ENCODE data around the gene KPNA5.
"Not testable (repeated sequence)": the region's sequence is repeated elsewhere in the genome, so short reads cannot be mapped to it uniquely, and the experiment has no call there.

KPNA5 gene

DNA sequence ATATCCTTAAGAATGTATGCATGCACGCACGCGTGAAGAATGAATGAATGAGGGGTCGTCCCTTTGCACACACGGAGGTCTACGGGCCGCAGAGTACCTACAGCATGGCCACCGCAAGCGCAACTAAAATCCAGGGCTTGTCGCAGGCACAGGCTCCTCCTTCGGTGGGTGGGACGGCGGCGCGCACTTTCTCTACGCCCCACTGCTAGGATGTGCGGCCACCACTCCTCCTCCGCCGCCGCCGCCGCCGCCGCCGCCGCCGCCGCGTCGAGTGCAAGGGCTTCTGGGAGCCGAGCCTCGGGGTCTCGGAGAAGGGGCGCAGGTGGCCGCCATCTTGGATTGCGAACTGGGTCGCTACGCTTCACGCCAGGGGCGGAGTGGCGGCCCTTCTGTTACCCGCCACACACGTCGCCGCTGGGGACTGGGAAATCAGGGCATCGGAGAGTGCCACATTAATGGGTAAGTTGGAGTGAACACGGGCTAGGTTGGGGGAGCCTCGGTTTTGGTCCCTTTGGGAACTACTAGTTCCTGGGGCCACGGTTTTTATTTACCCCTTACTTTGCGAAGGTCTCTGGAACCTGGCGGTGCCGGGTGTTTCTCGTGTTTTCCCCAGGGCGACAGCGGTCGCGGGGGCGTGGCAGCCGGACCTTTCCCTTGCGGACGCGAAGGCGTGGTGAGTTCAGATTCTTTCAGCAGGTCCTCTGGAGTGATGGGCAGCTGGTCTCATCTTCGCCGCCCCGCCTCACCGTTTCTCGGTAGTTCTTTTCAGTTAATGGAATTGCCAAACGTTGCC lies at the start of gene KPNA5:
Gene KPNA5 (plus strand): TSS at position 332 of the 793 bp plus-strand sequence. CDS start 124 bp downstream, at position 456.
- DNase-seq (ENCODE audit: low read depth in 2 of 2), result peak; percentile 77 to 79

DNA sequence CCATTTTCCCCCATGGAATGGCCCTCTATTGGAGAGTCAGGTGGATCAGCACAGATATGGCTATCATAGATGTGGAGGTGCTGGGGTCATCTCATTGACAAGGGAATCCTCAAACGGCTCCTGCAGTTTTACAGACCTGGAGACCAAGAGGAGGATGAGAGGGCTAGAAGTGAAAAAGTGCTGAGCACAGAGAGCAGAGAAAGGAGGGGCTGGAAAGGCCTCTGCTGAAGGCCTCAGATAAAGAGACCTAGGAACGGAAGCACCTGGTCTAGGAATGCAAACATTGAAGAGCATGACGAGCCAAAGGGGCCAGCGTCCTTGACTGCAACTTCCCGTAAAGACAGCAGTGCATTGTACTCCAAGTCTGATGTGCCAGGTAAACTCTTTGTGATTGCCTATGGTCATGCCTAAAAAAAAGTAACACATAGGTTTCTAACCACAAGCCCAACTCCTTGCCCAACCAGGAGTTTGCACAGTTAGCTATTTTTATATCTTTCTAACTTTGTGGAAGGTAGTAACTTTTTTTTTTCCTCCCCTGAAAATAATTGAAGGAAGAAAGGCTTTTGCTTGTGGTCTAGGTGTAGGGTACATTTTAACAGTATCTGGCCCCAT lies 49.5 kb upstream of the KPNA5 start:
- DNase-seq (ENCODE audit: low read depth in 2 of 2), result no peak

- no peak for DNase-seq (ENCODE audit: low read depth in 2 of 2)
Observed at GRCh38 chr6:116633685-116634084, 47.3 kb upstream of the KPNA5 start.

DNA sequence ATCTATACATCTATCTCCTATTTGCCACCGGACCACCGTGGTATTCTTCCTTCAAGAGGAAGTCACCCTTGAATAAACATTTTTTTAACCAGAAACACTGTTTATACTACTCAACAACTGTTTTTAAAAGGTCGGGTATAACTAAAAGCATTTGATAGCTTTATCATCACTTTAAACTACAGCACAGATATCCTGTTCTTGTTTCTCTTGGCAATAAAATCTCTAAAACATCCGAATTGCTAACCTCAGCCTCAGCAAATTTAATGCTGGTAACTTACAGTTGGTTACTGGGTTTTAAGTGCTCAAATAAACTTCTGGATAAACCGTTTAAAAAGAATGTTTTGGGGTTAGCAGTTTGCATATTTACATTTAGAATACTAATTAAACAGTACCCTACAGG lies 32.9 kb upstream of the KPNA5 start:
- DNase-seq (ENCODE audit: low read depth in 2 of 2), result no peak

- DNase-seq (ENCODE audit: low read depth in 2 of 2), result no peak
Observed at GRCh38 chr6:116649129-116649528, 31.9 kb upstream of the KPNA5 start.

DNA sequence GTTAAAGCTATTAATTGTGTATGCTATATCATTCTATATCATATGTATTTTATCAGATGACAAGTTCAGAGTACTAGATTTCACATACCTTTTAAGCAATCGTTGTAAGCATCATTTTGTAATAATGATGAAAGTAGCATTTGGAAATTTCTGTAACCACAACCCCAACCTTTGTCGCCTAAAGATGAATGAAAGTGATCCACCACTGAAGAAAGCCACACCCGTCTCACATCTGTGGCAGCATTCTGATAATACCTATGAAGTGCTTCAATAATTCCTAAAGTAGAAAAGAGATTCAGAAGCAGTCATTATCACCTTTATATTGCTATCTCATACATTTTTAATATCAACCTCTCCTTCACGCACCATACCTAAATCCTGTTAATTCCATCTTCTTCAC lies 29.1 kb upstream of the KPNA5 start:
- no peak for DNase-seq (ENCODE audit: low read depth in 2 of 2)

GRCh38 chr6:116661594-116661993 lies 19.4 kb upstream of the KPNA5 start:
- no peak for DNase-seq (ENCODE audit: low read depth in 2 of 2)

DNA sequence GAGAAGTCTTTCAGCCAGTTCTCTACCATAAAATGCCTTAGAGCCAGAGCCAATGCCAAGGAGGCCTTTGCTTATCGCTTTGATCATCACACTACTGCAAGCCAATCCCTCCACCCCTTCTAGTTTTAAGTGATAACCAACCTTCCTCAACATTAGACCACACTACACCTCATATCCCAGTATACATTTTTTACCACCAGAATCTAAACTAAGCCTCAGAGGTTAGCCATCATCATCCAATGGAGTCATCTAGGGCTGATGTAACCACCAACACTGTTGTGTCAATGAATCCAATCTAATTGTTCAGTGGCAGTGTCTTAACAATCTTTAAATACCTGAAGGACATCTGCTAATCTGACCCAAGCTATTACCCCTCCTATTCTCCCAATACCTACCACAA lies 18.8 kb upstream of the KPNA5 start:
- DNase-seq (ENCODE audit: low read depth in 2 of 2), result no peak

- DNase-seq (ENCODE audit: low read depth in 2 of 2), result no peak
Observed at GRCh38 chr6:116663308-116663707, 17.7 kb upstream of the KPNA5 start.

DNA sequence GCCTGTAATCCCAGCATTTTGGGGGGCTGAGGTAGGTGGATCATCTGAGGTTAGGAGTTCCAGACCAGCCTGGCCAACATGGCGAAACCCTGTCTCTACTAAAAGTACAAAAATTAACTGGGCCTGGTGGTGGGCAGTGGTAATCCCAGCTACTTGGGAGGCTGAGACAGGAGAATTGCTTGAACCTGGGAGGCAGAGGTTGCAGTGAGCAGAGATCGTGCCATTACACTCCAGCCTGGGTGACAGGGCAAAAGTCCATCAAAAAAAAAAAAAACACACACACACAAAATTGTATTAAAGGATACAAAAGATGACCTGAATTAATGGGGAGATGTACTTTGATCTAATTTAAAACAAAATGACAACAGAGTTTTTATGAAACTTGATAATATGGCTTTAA lies 16.8 kb upstream of the KPNA5 start:
- DNase-seq (ENCODE audit: low read depth in 2 of 2), result not testable (repeated sequence)

DNA sequence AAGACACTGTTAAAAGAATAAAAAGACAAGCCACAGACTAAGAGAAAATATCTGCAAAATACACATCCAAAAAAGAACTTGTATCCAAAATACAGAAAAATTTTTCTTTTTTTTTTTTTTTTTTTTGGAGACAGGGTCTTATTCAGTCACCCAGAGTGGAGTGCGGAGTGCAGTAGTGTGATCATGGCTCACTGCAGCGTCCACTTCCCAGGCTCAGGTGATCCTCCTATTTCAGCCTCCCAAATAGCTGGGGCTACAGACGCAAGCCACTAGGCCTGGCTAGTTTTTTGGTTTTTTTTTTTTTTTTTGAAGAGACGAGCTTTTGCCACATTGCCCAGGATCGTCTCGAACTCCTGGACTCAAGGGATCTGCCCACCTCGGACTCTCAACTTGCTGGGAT lies 15.5 kb upstream of the KPNA5 start:
- no peak for DNase-seq (ENCODE audit: low read depth in 2 of 2)

DNA sequence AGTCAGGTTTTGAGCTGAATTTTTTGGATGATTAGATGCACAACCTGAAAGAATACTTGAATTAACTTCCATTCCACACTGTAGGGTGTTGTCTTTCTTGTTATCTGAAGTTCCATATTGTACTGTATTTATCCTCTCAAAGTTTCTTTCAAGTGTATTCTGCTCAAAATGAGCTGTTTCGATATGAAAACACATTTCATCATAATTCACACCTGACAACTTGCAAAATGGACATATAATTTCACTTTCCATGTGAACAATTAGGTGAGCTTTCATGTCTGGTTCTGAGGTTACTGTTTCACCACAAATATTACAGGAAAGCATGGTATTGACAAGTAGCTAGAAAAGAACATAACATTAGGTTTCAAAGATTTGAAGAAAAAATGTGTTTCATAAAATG lies 14.1 kb upstream of the KPNA5 start:
- no peak for DNase-seq (ENCODE audit: low read depth in 2 of 2)

DNA sequence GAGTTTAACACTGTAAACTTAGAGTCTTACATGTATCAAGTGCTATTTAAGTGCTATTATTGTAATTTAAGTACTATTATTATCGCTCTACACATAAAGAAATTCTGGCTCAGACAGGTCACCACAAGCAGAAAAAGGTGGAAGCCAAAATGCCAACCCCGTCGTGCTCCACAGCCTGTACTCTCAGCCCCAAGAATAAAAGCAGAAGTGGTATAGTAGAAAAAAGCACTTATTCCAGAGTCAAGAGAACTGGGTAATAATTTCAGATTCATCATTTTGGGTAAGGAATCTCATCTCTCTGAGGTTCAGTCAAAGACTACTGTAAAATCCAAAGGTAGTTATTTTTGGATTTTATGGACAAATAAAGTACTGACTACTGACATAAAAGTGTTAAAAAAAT lies 13.4 kb upstream of the KPNA5 start:
- DNase-seq (ENCODE audit: low read depth in 2 of 2), result no peak

- no peak for DNase-seq (ENCODE audit: low read depth in 2 of 2)
Observed at GRCh38 chr6:116672306-116672705, 8.7 kb upstream of the KPNA5 start.

GRCh38 chr6:116676021-116676420 lies 5.0 kb upstream of the KPNA5 start:
- no peak for DNase-seq (ENCODE audit: low read depth in 2 of 2)

GRCh38 chr6:116682334-116682712 lies 1.3 kb downstream of the KPNA5 start:
- DNase-seq (ENCODE audit: low read depth in 2 of 2), result peak in 1 of 2 experiments; percentile 1

GRCh38 chr6:116685437-116685993 lies 4.5 kb downstream of the KPNA5 start:
- DNase-seq (ENCODE audit: low read depth in 2 of 2), result no peak

DNA sequence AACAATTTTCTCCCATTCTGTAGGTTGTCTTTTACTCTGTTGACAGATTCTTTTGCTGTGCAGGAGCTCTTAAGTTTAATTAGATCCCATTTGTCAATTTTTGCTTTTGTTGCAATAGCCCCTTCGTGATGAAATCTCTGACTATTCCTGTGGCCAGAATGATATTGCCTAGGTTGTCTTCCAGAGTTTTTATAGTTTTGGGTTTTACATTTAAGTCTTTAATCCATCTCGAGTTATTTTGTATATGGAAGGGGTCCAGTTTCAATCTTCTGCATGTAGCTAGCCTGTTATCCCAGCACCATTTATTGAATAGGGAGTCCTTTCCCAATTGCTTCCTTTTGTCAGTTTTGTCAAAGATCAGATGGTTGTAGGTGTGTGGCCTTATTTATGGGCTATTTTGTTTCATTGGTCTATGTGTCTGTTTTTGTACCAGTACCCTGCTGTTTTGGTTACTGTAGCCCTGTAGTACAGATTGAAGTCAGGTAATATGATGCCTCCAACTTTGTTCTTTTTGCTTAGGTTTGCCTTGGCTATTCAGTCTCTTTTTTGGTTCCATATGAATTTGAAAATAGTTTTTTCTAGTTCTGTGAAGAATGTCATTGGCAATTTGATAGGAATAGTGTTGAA lies 5.6 kb downstream of the KPNA5 start:
- not testable (repeated sequence) for DNase-seq (ENCODE audit: low read depth in 2 of 2)

DNA sequence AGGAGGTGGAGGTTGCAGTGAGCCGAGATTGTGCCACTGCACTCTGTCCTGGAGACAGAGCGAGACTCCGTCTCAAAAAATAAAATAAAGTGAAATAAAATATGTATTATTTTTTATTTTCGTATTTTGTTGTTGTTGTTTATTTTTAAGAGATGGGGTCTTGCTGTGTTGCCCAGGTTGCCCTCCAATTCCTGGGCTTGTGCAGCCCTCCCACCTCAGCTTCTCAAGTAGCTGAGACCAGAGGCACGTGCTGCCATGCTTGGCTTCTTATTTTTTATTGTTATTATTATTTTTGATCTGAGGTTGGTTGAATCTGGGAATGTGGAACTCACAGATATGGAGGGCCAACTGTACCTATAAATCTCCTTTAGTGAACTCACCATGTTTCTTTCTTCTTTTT lies 10.1 kb downstream of the KPNA5 start:
- DNase-seq (ENCODE audit: low read depth in 2 of 2), result no peak

DNA sequence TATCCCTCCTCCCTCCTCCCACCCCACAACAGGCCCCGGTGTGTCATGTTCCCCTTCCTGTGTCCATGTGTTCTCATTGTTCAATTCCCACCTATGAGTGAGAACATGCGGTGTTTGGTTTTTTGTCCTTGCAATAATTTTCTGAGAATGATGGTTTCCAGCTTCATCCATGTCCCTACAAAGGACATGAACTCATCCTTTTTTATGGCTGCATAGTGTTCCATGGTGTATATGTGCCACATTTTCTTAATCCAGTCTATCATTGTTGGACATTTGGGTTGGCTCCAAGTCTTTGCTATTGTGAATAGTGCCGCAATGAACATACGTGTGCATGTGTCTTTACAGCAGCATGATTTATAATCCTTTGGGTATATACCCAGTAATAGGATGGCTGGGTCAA lies 11.9 kb downstream of the KPNA5 start:
- DNase-seq (ENCODE audit: low read depth in 2 of 2), result not testable (repeated sequence)

DNA sequence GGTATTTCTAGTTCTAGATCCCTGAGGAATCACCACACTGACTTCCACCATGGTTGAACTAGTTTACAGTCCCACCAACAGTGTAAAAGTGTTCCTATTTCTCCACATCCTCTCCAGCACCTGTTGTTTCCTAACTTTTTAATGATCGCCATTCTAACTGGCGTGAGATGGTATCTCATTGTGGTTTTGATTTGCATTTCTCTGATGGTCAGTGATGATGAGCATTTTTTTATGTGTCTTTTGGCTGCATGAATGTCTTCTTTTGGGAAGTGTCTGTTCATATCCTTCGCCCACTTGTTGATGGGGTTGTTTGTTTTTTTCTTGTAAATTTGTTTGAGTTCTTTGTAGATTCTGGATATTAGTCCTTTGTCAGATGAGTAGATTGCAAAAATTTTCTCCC lies 12.3 kb downstream of the KPNA5 start:
- DNase-seq (ENCODE audit: low read depth in 2 of 2), result not testable (repeated sequence)

GRCh38 chr6:116695401-116695800 lies 14.4 kb downstream of the KPNA5 start:
- no peak for DNase-seq (ENCODE audit: low read depth in 2 of 2)

GRCh38 chr6:116697480-116697879 lies 16.5 kb downstream of the KPNA5 start:
- no peak for DNase-seq (ENCODE audit: low read depth in 2 of 2)
